Testis (tissue), 2 donors: ENCODE results near the gene ARHGAP22.

Source experiments
- CTCF ChIP-seq, 3 experiments: fragments of 450-650 bp in 2 of 3; fragments of 200-600 bp in 1 of 3; sonication (generic) in 1 of 3; IDR thresholded peaks; one replicate each; pipeline ENCODE4 v1.5.1; 2016 to 2019; ENCODE audit warnings: antibody characterized with exemption in 3 of 3, mild to moderate bottlenecking in 2 of 3, moderate library complexity in 1 of 3
- POLR2A ChIP-seq: fragments of 450-650 bp; IDR thresholded peaks from one replicate; pipeline ENCODE4 v1.6.1; 2017; ENCODE audit warnings: antibody characterized with exemption, mild to moderate bottlenecking, moderate library complexity

GRCh38 chr10:48529331-48529730 is 75.5 kb downstream of the ARHGAP22 start:
- no peak for TF ChIP-seq CTCF (IDR thresholded peaks at IDR 0.05)
- no peak for TF ChIP-seq POLR2A
